Measurements from ENCODE around the gene WDTC1.

GRCh38 chr1:27355683-27356082 lies 121.3 kb downstream of the WDTC1 start:
- TF ChIP-seq POLR2AphosphoS5 (IDR thresholded peaks at IDR 0.05; ENCODE audit: low read depth) (no peak), ZNF114 (CRISPR knock-in tag; IDR thresholded peaks at IDR 0.05) (no peak), CTCF (conservative IDR thresholded peaks at IDR 0.05; ENCODE audit: low read depth in 2 of 2) (no peak), EZH2phosphoT487 (IDR thresholded peaks at IDR 0.05; ENCODE audit: unreplicated experiment) (no peak), ZNF331 (CRISPR knock-in tag; IDR thresholded peaks at IDR 0.05; ENCODE audit: low read depth) (no peak), EZH2 (IDR thresholded peaks at IDR 0.05; ENCODE audit: low read depth, unreplicated experiment) (no peak), JUNB (IDR thresholded peaks at IDR 0.05; ENCODE audit: unreplicated experiment) (no peak), REST (IDR thresholded peaks at IDR 0.05; ENCODE audit: unreplicated experiment) (no peak), CREB1 (CRISPR knock-in tag; IDR thresholded peaks at IDR 0.05; ENCODE audit: low read depth) (no peak), NANOG (IDR thresholded peaks at IDR 0.05; ENCODE audit: borderline replicate concordance) (no peak), STAT1 (IDR thresholded peaks at IDR 0.05; ENCODE audit: unreplicated experiment) (no peak), ETS1 (IDR thresholded peaks at IDR 0.05) (no peak)

Measured in GM23338 (cell line).